HepG2 (cell line): Measurements from ENCODE around the gene CIITA. TPM values are rescaled to one million over a fixed set of nuclear protein-coding genes. Genes with fewer than 3 reads are reported as not detected.
A peak's percentile ranks its signal among the peaks of the same experiment; 100 is the strongest.

Experiments used
- BCLAF1 ChIP-seq: fragments of 450-650 bp; IDR thresholded peaks from 2 replicates; pipeline ENCODE4 v1.6.1; 2017; ENCODE audit warnings: mild to moderate bottlenecking
- E2F5 ChIP-seq: sonication (generic); formaldehyde crosslinking; conservative IDR thresholded peaks from 2 replicates; pipeline ENCODE4 v1.4.0; 2020; ENCODE audit warnings: missing genetic modification reagents
- FOXP4 ChIP-seq: sonication (generic); formaldehyde crosslinking; IDR thresholded peaks from 2 replicates; pipeline ENCODE4 v1.4.0; 2020; ENCODE audit warnings: missing genetic modification reagents
- HOXA3 ChIP-seq: sonication (generic); formaldehyde crosslinking; IDR thresholded peaks from 2 replicates; pipeline ENCODE4 v1.5.0; 2020; ENCODE audit warnings: missing genetic modification reagents
- HOXD1 ChIP-seq: sonication (generic); formaldehyde crosslinking; IDR thresholded peaks from 2 replicates; pipeline ENCODE4 v1.5.0; 2020; ENCODE audit warnings: missing genetic modification reagents
- KDM5B ChIP-seq: sonication (generic); formaldehyde crosslinking; IDR thresholded peaks from 2 replicates; pipeline ENCODE4 v1.4.0; 2020; ENCODE audit warnings: missing genetic modification reagents, mild to moderate bottlenecking, borderline replicate concordance
- NFE2 ChIP-seq: sonication (generic); formaldehyde crosslinking; IDR thresholded peaks from 2 replicates; pipeline ENCODE4 v1.4.0; 2020; ENCODE audit warnings: missing genetic modification reagents
- PAWR ChIP-seq: sonication (generic); formaldehyde crosslinking; IDR thresholded peaks from 2 replicates; pipeline ENCODE4 v1.4.0; 2020; ENCODE audit warnings: missing genetic modification reagents, mild to moderate bottlenecking, borderline replicate concordance
- REXO4 ChIP-seq: sonication (generic); formaldehyde crosslinking; IDR thresholded peaks from 2 replicates; pipeline ENCODE4 v1.8.0; 2022; ENCODE audit warnings: missing genetic modification reagents, mild to moderate bottlenecking, borderline replicate concordance
- SUZ12 ChIP-seq: fragments of 150-350 bp; IDR thresholded peaks from 2 replicates; pipeline ENCODE4 v1.6.1; 2014; ENCODE audit warnings: low read depth, low read length
- TFE3 ChIP-seq: IDR thresholded peaks from 2 replicates; pipeline ENCODE4 v1.6.1; 2016
- TIGD3 ChIP-seq: sonication (generic); formaldehyde crosslinking; IDR thresholded peaks from 2 replicates; pipeline ENCODE4 v1.5.1; 2020; ENCODE audit warnings: mild to moderate bottlenecking, missing genetic modification reagents, borderline replicate concordance
- ZNF382 ChIP-seq: sonication (generic); formaldehyde crosslinking; IDR thresholded peaks from 2 replicates; pipeline ENCODE4 v1.5.0; 2020; ENCODE audit warnings: missing genetic modification reagents, mild to moderate bottlenecking, borderline replicate concordance
- ZNF512B ChIP-seq: sonication (generic); formaldehyde crosslinking; IDR thresholded peaks from 2 replicates; pipeline ENCODE4 v1.5.1; 2020; ENCODE audit warnings: missing genetic modification reagents, mild to moderate bottlenecking, borderline replicate concordance
- ZNF747 ChIP-seq: sonication (generic); formaldehyde crosslinking; IDR thresholded peaks from 2 replicates; pipeline ENCODE4 v1.8.1; 2023; ENCODE audit warnings: missing genetic modification reagents, mild to moderate bottlenecking, borderline replicate concordance
- ZNF766 ChIP-seq: sonication (generic); formaldehyde crosslinking; IDR thresholded peaks from 2 replicates; pipeline ENCODE4 v1.5.0; 2020; ENCODE audit warnings: missing genetic modification reagents, borderline replicate concordance
- polyA plus RNA-seq, 8 experiments: library from polyadenylated mRNA; depleted of rRNA in 3 of 8; stranded (reverse) in 7 of 8; unstranded in 1 of 8; fragments of >200 nt; fragmentation: Illumina TruSeq in 4 of 8; extraction: Trizol in 4 of 8; gene quantifications; 2 replicates each; pipeline versions ENCODE4 v1.2.1 to v1.2.3, GENCODE V29; 2011 to 2016; ENCODE audit warnings: low read depth in 4 of 8, missing spikeins in 1 of 8, mixed read lengths in 1 of 8; ENCODE audit not compliant: insufficient read depth in 1 of 8
- total RNA-seq, 5 experiments: library from RNA; depleted of rRNA; stranded (reverse); fragments of >200 nt; fragmentation: Illumina TruSeq; extraction: Trizol; gene quantifications; 2 replicates each; pipeline ENCODE4 v1.2.3, GENCODE V29; 2016; ENCODE audit warnings: low read depth in 1 of 5

CIITA gene
- total and polyA plus RNA-seq, 2 of the 13 experiments (the other 11 are each of a cell fraction or from before 2014, with no cell fraction given): 0.08 to 0.09 TPM

GRCh38 chr16:10964039-10964890 is 87.3 kb downstream of the CIITA start (continued):
- TF ChIP-seq E2F5 (CRISPR knock-in tag): no peak
- no peak for TF ChIP-seq ZNF747 (CRISPR knock-in tag)
- peak; percentile 74; the same call in 1 of the 2 replicates for TF ChIP-seq KDM5B (CRISPR knock-in tag)
- TF ChIP-seq REXO4: no peak
- no peak for TF ChIP-seq PAWR (CRISPR knock-in tag)
- 0 out of 2 replicates have a peak, but pooled peaks have one; percentile 43 for TF ChIP-seq HOXD1 (CRISPR knock-in tag)
- TF ChIP-seq ZNF512B (CRISPR knock-in tag): no peak; the same call in 1 of the 2 replicates
- TF ChIP-seq FOXP4 (CRISPR knock-in tag): 0 out of 2 replicates have a peak, but pooled peaks have one; percentile 38
- TF ChIP-seq HOXA3 (CRISPR knock-in tag): peak; percentile 32; the same call in 1 of the 2 replicates
- TF ChIP-seq TFE3: peak; percentile 41; the same call in 1 of the 2 replicates
- no peak for TF ChIP-seq BCLAF1
- TF ChIP-seq SUZ12: no peak
- TF ChIP-seq ZNF766 (CRISPR knock-in tag): no peak
- no peak for TF ChIP-seq ZNF382 (CRISPR knock-in tag)
- TF ChIP-seq TIGD3 (CRISPR knock-in tag): no peak
- no peak for TF ChIP-seq NFE2 (CRISPR knock-in tag)
